ENCODE measurements around the gene RAD17. TPM values are rescaled to one million over a fixed set of nuclear protein-coding genes. Genes with fewer than 3 reads are reported as not detected.

RAD17 gene
- total and polyA plus RNA-seq, 2 experiments from 2014 or later: 21.7 to 33.8 TPM

- Histone ChIP-seq H2AFZ (no peak overlapping the region), H3K4me2 (no peak overlapping the region), H3K36me3 (replicated peaks; ENCODE audit: insufficient read depth, low read depth) (no peaks in the 10 kb centered on the region), H3K4me3 (no peak overlapping the region), H3K27me3 (no peaks in the 10 kb centered on the region), H3K9me2 (replicated peaks; ENCODE audit: insufficient read depth) (no peaks in the 10 kb centered on the region), H3K9me3 (ENCODE audit: low read depth) (no peaks in the 10 kb centered on the region), H3K27ac (no peak overlapping the region), H3K79me2 (peaks cover 60% of the 10 kb centered on the region), H3K4me1 (ENCODE audit: insufficient read depth) (no peaks in the 10 kb centered on the region), H4K20me1 (ENCODE audit: insufficient read depth, poor library complexity, severe bottlenecking) (peaks cover 2% of the 10 kb centered on the region)
- no peak for DNase-seq (ENCODE audit: low spot score)
- WGBS (ENCODE audit: low lambda C conversion rate, missing lambda C conversion rate): 72% methylated on average over 3 of the region's 3 CpGs
- no peak for TF ChIP-seq EZH2 (IDR thresholded peaks at IDR 0.05; ENCODE audit: borderline replicate concordance)
- TF ChIP-seq, protein P1, sequence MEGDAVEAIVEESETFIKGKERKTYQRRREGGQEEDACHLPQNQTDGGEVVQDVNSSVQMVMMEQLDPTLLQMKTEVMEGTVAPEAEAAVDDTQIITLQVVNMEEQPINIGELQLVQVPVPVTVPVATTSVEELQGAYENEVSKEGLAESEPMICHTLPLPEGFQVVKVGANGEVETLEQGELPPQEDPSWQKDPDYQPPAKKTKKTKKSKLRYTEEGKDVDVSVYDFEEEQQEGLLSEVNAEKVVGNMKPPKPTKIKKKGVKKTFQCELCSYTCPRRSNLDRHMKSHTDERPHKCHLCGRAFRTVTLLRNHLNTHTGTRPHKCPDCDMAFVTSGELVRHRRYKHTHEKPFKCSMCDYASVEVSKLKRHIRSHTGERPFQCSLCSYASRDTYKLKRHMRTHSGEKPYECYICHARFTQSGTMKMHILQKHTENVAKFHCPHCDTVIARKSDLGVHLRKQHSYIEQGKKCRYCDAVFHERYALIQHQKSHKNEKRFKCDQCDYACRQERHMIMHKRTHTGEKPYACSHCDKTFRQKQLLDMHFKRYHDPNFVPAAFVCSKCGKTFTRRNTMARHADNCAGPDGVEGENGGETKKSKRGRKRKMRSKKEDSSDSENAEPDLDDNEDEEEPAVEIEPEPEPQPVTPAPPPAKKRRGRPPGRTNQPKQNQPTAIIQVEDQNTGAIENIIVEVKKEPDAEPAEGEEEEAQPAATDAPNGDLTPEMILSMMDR (IDR thresholded peaks at IDR 0.05; ENCODE audit: poor library complexity): no peak
- no peak for TF ChIP-seq EZH2phosphoT487 (IDR thresholded peaks at IDR 0.05; ENCODE audit: low read depth, severe bottlenecking, unreplicated experiment)
Observed at GRCh38 chr5:69359699-69360098, 9.9 kb upstream of the RAD17 start.

DNA sequence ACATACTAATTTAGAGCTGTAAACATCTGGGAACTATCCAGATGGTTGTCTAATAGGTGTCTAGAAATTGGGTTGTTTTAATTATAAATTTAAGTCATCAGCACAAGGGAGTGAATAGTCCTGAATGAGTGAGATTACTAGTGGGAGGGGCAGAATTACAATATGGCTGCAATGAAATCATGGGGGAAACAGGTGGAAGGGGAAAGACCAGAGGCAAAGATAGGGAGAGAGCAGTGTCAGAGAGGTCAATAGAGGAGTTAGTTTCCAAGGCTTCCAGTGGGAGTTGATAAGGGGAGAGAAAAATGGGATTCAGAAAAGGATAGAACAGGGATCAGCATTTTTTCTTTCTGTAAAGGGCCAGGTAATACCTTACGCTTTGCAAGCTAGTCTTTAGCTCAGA lies 9.2 kb upstream of the RAD17 start:
- 100% methylated on average over 1 of the region's 1 CpG for WGBS (ENCODE audit: low lambda C conversion rate, missing lambda C conversion rate)
- no peak for TF ChIP-seq EZH2 (IDR thresholded peaks at IDR 0.05; ENCODE audit: borderline replicate concordance)
- TF ChIP-seq EZH2phosphoT487 (IDR thresholded peaks at IDR 0.05; ENCODE audit: low read depth, severe bottlenecking, unreplicated experiment): no peak
- TF ChIP-seq, protein P1 (IDR thresholded peaks at IDR 0.05; ENCODE audit: poor library complexity): no peak
- Histone ChIP-seq H3K4me1 (ENCODE audit: insufficient read depth) (no peaks in the 10 kb centered on the region), H3K9me2 (replicated peaks; ENCODE audit: insufficient read depth) (no peaks in the 10 kb centered on the region), H3K27ac (no peak overlapping the region), H4K20me1 (ENCODE audit: insufficient read depth, poor library complexity, severe bottlenecking) (peaks cover 6% of the 10 kb centered on the region), H3K9me3 (ENCODE audit: low read depth) (no peaks in the 10 kb centered on the region), H3K4me2 (no peak overlapping the region), H3K27me3 (no peaks in the 10 kb centered on the region), H3K4me3 (no peak overlapping the region), H3K36me3 (replicated peaks; ENCODE audit: insufficient read depth, low read depth) (no peaks in the 10 kb centered on the region), H2AFZ (no peak overlapping the region), H3K79me2 (peaks cover 67% of the 10 kb centered on the region)
- DNase-seq (ENCODE audit: low spot score): no peak

GRCh38 chr5:69364414-69364813 lies 5.2 kb upstream of the RAD17 start:
- TF ChIP-seq EZH2 (IDR thresholded peaks at IDR 0.05; ENCODE audit: borderline replicate concordance): no peak
- TF ChIP-seq, protein P1 (IDR thresholded peaks at IDR 0.05; ENCODE audit: poor library complexity): peak; percentile 34
- Histone ChIP-seq H3K27me3 (no peaks in the 10 kb centered on the region), H3K36me3 (replicated peaks; ENCODE audit: insufficient read depth, low read depth) (no peaks in the 10 kb centered on the region), H3K4me2 (no peak overlapping the region), H3K9me3 (ENCODE audit: low read depth) (no peaks in the 10 kb centered on the region), H3K79me2 (peaks cover 84% of the 10 kb centered on the region), H3K4me1 (ENCODE audit: insufficient read depth) (peaks cover 6% of the 10 kb centered on the region), H4K20me1 (ENCODE audit: insufficient read depth, poor library complexity, severe bottlenecking) (peaks cover 6% of the 10 kb centered on the region), H2AFZ (no peak overlapping the region), H3K4me3 (no peak overlapping the region), H3K9me2 (replicated peaks; ENCODE audit: insufficient read depth) (no peaks in the 10 kb centered on the region), H3K27ac (no peak overlapping the region)
- WGBS (ENCODE audit: low lambda C conversion rate, missing lambda C conversion rate): 77% methylated on average over 3 of the region's 3 CpGs
- DNase-seq (ENCODE audit: low spot score): peak; percentile 15

- Histone ChIP-seq H3K4me3 (no peak overlapping the region), H3K27ac (no peak overlapping the region), H4K20me1 (ENCODE audit: insufficient read depth, poor library complexity, severe bottlenecking) (peaks cover 6% of the 10 kb centered on the region), H3K4me2 (no peak overlapping the region), H3K9me3 (ENCODE audit: low read depth) (no peaks in the 10 kb centered on the region), H3K79me2 (peaks cover 83% of the 10 kb centered on the region), H2AFZ (no peak overlapping the region), H3K4me1 (ENCODE audit: insufficient read depth) (peaks cover 6% of the 10 kb centered on the region), H3K27me3 (no peaks in the 10 kb centered on the region), H3K9me2 (replicated peaks; ENCODE audit: insufficient read depth) (no peaks in the 10 kb centered on the region), H3K36me3 (replicated peaks; ENCODE audit: insufficient read depth, low read depth) (no peaks in the 10 kb centered on the region)
- no peak for DNase-seq (ENCODE audit: low spot score)
- 94% methylated on average over 3 of the region's 3 CpGs for WGBS (ENCODE audit: low lambda C conversion rate, missing lambda C conversion rate)
- TF ChIP-seq, protein P1 (IDR thresholded peaks at IDR 0.05; ENCODE audit: poor library complexity): no peak
- TF ChIP-seq EZH2phosphoT487 (IDR thresholded peaks at IDR 0.05; ENCODE audit: low read depth, severe bottlenecking, unreplicated experiment) (no peak), EZH2 (IDR thresholded peaks at IDR 0.05; ENCODE audit: borderline replicate concordance) (no peak)
Observed at GRCh38 chr5:69364850-69365249, 4.8 kb upstream of the RAD17 start.
